Neuronal stem cell (in vitro differentiated cells): ENCODE measurements around the gene SCYGR4.

Experiments used
- DNase-seq: peaks from one replicate; pipeline ENCODE4 v3.0.0-alpha.2; 2013; ENCODE audit warnings: low spot score
- H2AFZ ChIP-seq: one replicate; pipeline ENCODE4 v1.6.1; 2013; ENCODE audit warnings: mild to moderate bottlenecking, low read length, inconsistent platforms
- H2AK5ac ChIP-seq: 2 replicates; pipeline ENCODE4 v1.6.1; 2013; ENCODE audit warnings: low read depth, mild to moderate bottlenecking, inconsistent platforms, low read length, moderate library complexity, mixed read lengths
- H2BK120ac ChIP-seq: 2 replicates; pipeline ENCODE4 v1.6.1; 2013; ENCODE audit warnings: low read depth, mild to moderate bottlenecking, inconsistent platforms, low read length, moderate library complexity, mixed read lengths
- H2BK12ac ChIP-seq: one replicate; pipeline ENCODE4 v1.6.1; 2013; ENCODE audit warnings: low read length, inconsistent platforms
- H2BK15ac ChIP-seq: 2 replicates; pipeline ENCODE4 v1.6.1; 2013; ENCODE audit warnings: mild to moderate bottlenecking, low read length, inconsistent platforms, mixed read lengths
- H2BK5ac ChIP-seq: one replicate; pipeline ENCODE4 v1.6.1; 2013; ENCODE audit warnings: inconsistent platforms, mild to moderate bottlenecking, low read length, moderate library complexity
- H3K14ac ChIP-seq: one replicate; pipeline ENCODE4 v1.6.1; 2013; ENCODE audit warnings: low read length, inconsistent platforms
- H3K18ac ChIP-seq: 2 replicates; pipeline ENCODE4 v1.6.1; 2013; ENCODE audit warnings: low read length, inconsistent platforms
- H3K23ac ChIP-seq: 2 replicates; pipeline ENCODE4 v1.6.1; 2013; ENCODE audit warnings: low read depth, mild to moderate bottlenecking, mixed read lengths, low read length, inconsistent platforms; ENCODE audit not compliant: poor library complexity
- H3K27ac ChIP-seq: replicated peaks from 3 replicates; pipeline ENCODE4 v1.5.1; 2013; ENCODE audit warnings: low read length, inconsistent platforms
- H3K27me3 ChIP-seq, 3 experiments: 2 replicates each; pipeline ENCODE4 v1.6.1; 2013; ENCODE audit warnings: low read length in 3 of 3, mild to moderate bottlenecking in 2 of 3, inconsistent platforms in 1 of 3, low read depth in 1 of 3, mixed read lengths in 1 of 3, moderate library complexity in 1 of 3; ENCODE audit not compliant: control insufficient read depth in 3 of 3, insufficient read depth in 3 of 3
- H3K36me3 ChIP-seq, 2 donors: replicated peaks in 1 of 2; 2 replicates each; pipeline ENCODE4 v1.6.1; 2013; ENCODE audit warnings: low read length in 2 of 2; ENCODE audit not compliant: control insufficient read depth in 2 of 2, insufficient read depth in 2 of 2
- H3K4ac ChIP-seq: 2 replicates; pipeline ENCODE4 v1.6.1; 2013; ENCODE audit warnings: inconsistent platforms, mild to moderate bottlenecking, low read length, moderate library complexity
- H3K4me1 ChIP-seq, 2 donors: 1 replicate in 1 of 2; 2 replicates in 1 of 2; pipeline ENCODE4 v1.6.1; 2013; ENCODE audit warnings: low read length in 2 of 2, low read depth in 1 of 2; ENCODE audit not compliant: control insufficient read depth in 2 of 2, insufficient read depth in 1 of 2
- H3K4me2 ChIP-seq: one replicate; pipeline ENCODE4 v1.6.1; 2013; ENCODE audit warnings: mild to moderate bottlenecking, low read length, inconsistent platforms; ENCODE audit not compliant: insufficient read depth, poor library complexity, severe bottlenecking
- H3K4me3 ChIP-seq, 2 donors: 2 replicates each; pipeline ENCODE4 v1.5.1; 2013; ENCODE audit warnings: low read length in 2 of 2, mild to moderate bottlenecking in 2 of 2, inconsistent platforms in 1 of 2, moderate library complexity in 1 of 2
- H3K79me1 ChIP-seq: one replicate; pipeline ENCODE4 v1.6.1; 2013; ENCODE audit warnings: low read depth, mild to moderate bottlenecking, inconsistent platforms, low read length, moderate library complexity
- H3K9ac ChIP-seq: one replicate; pipeline ENCODE4 v1.6.1; 2013; ENCODE audit warnings: mild to moderate bottlenecking, low read depth, low read length, inconsistent platforms; ENCODE audit not compliant: poor library complexity
- H3K9me3 ChIP-seq, 2 donors: replicated peaks in 1 of 2; 2 replicates each; pipeline versions ENCODE3 to v1.6.1; 2013; ENCODE audit warnings: low read length in 2 of 2, mild to moderate bottlenecking in 2 of 2, inconsistent platforms in 1 of 2, low read depth in 1 of 2, mixed read lengths in 1 of 2, moderate library complexity in 1 of 2; ENCODE audit not compliant: control insufficient read depth in 2 of 2, insufficient read depth in 1 of 2
- H4K8ac ChIP-seq: one replicate; pipeline ENCODE4 v1.6.1; 2013; ENCODE audit warnings: low read depth, mild to moderate bottlenecking, inconsistent platforms, low read length, moderate library complexity
- H4K91ac ChIP-seq: one replicate; pipeline ENCODE4 v1.6.1; 2013; ENCODE audit warnings: low read length, low read depth, mild to moderate bottlenecking, inconsistent platforms; ENCODE audit not compliant: poor library complexity
- WGBS, 2 donors: extraction: QIAGEN DNeasy Blood & Tissue Kit; methylation state at CpG; one replicate each; pipeline ENCODE4 v1.1.7; 2013; ENCODE audit warnings: missing lambda C conversion rate in 2 of 2, mixed read lengths in 1 of 2; ENCODE audit not compliant: insufficient read length in 2 of 2, insufficient replicate concordance in 1 of 2; ENCODE audit errors: extremely low coverage in 2 of 2; 5-methylcytosine and 5-hydroxymethylcytosine counted together

Gene SCYGR4

GRCh38 chr2:227615906-227616305 lies 1.4 kb upstream of the SCYGR4 start:
- no peak overlapping the region for H2BK15ac ChIP-seq
- H3K14ac ChIP-seq: no peak overlapping the region
- no peak overlapping the region for H2BK12ac ChIP-seq
- H3K4me2 ChIP-seq: no peak overlapping the region
- H2BK5ac ChIP-seq: no peak overlapping the region
- no peak overlapping the region for H3K9ac ChIP-seq
- H3K9me3 ChIP-seq: no peaks in the 10 kb centered on the region
- no peak overlapping the region for H2AFZ ChIP-seq
- no peak overlapping the region for H3K18ac ChIP-seq
- no peaks in the 10 kb centered on the region for H3K79me1 ChIP-seq
- WGBS, 2 donors: no CpG with 5 or more reads among the region's 5 CpGs
- H3K4me3 ChIP-seq: no peak overlapping the region
- no peak overlapping the region for H3K4ac ChIP-seq
- no peaks in the 10 kb centered on the region for H3K36me3 ChIP-seq
- no peak for DNase-seq
- H3K27ac ChIP-seq: no peak overlapping the region
- H2BK120ac ChIP-seq: no peak overlapping the region
- no peak overlapping the region for H4K91ac ChIP-seq
- no peaks in the 10 kb centered on the region for H3K27me3 ChIP-seq
- H4K8ac ChIP-seq: no peak overlapping the region
- no peak overlapping the region for H2AK5ac ChIP-seq
- H3K23ac ChIP-seq: no peak overlapping the region
- H3K4me1 ChIP-seq: no peaks in the 10 kb centered on the region

GRCh38 chr2:227616631-227617030 lies 667 bp upstream of the SCYGR4 start:
- Histone ChIP-seq H2BK5ac (no peak overlapping the region), H2BK120ac (no peak overlapping the region), H3K14ac (no peak overlapping the region), H4K91ac (no peak overlapping the region), H3K4me2 (no peak overlapping the region), H3K4ac (no peak overlapping the region), H3K27me3 (no peaks in the 10 kb centered on the region), H3K27ac (no peak overlapping the region), H3K18ac (no peak overlapping the region), H3K4me1 (no peaks in the 10 kb centered on the region), H2AK5ac (no peak overlapping the region), H3K79me1 (no peaks in the 10 kb centered on the region), H4K8ac (no peak overlapping the region), H2BK12ac (no peak overlapping the region), H3K4me3 (no peak overlapping the region), H3K9me3 (no peaks in the 10 kb centered on the region), H3K36me3 (no peaks in the 10 kb centered on the region), H3K9ac (no peak overlapping the region), H3K23ac (no peak overlapping the region), H2BK15ac (no peak overlapping the region), H2AFZ (no peak overlapping the region)
- WGBS, 2 donors: no CpG with 5 or more reads among the region's 4 CpGs
- no peak for DNase-seq

- Histone ChIP-seq H3K4me3 (no peak overlapping the region), H3K9ac (no peak overlapping the region), H3K79me1 (no peaks in the 10 kb centered on the region), H3K4ac (no peak overlapping the region), H3K36me3 (no peaks in the 10 kb centered on the region), H4K8ac (no peak overlapping the region), H3K4me2 (no peak overlapping the region), H3K23ac (no peak overlapping the region), H2AFZ (no peak overlapping the region), H3K4me1 (no peaks in the 10 kb centered on the region), H3K27ac (no peak overlapping the region), H2BK120ac (no peak overlapping the region), H3K18ac (no peak overlapping the region), H3K27me3 (no peaks in the 10 kb centered on the region), H2AK5ac (no peak overlapping the region), H3K9me3 (no peaks in the 10 kb centered on the region), H2BK15ac (no peak overlapping the region), H2BK5ac (no peak overlapping the region), H2BK12ac (no peak overlapping the region), H4K91ac (no peak overlapping the region), H3K14ac (no peak overlapping the region)
- DNase-seq: no peak
These were observed 5.9 kb downstream of the SCYGR4 start for GRCh38 chr2:227623226-227623625.

GRCh38 chr2:227625420-227625819 lies 8.1 kb downstream of the SCYGR4 start:
- Histone ChIP-seq H3K9me3 (no peaks in the 10 kb centered on the region), H3K4ac (no peak overlapping the region), H3K14ac (no peak overlapping the region), H3K27ac (no peak overlapping the region), H2BK15ac (no peak overlapping the region), H4K91ac (no peak overlapping the region), H3K4me1 (no peaks in the 10 kb centered on the region), H2BK12ac (no peak overlapping the region), H2AK5ac (no peak overlapping the region), H3K27me3 (no peaks in the 10 kb centered on the region), H3K36me3 (no peaks in the 10 kb centered on the region), H2AFZ (no peak overlapping the region), H4K8ac (no peak overlapping the region), H2BK5ac (no peak overlapping the region), H3K79me1 (no peaks in the 10 kb centered on the region), H2BK120ac (no peak overlapping the region), H3K4me2 (no peak overlapping the region), H3K4me3 (no peak overlapping the region), H3K18ac (no peak overlapping the region), H3K9ac (no peak overlapping the region), H3K23ac (no peak overlapping the region)
- WGBS, 2 donors: no CpG with 5 or more reads among the region's 2 CpGs
- DNase-seq: no peak
